ENCODE data around the gene FA2H. TPM values are rescaled to one million over a fixed set of nuclear protein-coding genes. Genes with fewer than 3 reads are reported as not detected.
"Not testable (repeated sequence)": the region's sequence is repeated elsewhere in the genome, so short reads cannot be mapped to it uniquely, and the experiment has no call there.

Gene FA2H
- polyA plus RNA-seq, 4 donors: 6.7 to 17.8 (median 10.6) TPM

GRCh38 chr16:74767749-74768148, 6.9 kb downstream of the FA2H start:
- H3K36me3 ChIP-seq (ENCODE audit: control insufficient read depth in 3 of 3, insufficient read depth in 2 of 3, low read depth in 1 of 3, low read length in 3 of 3): peaks cover 0 to 13% (median 0%) of the 10 kb centered on the region in 3 donors
- H3K9me3 ChIP-seq (ENCODE audit: control insufficient read depth in 2 of 2, insufficient read depth in 1 of 2, low read depth in 1 of 2, low read length in 1 of 2): no peaks in the 10 kb centered on the region
- H3K4me1 ChIP-seq (ENCODE audit: control insufficient read depth in 3 of 3, insufficient read depth in 2 of 3, low read depth in 1 of 3, low read length in 2 of 3): peaks cover 0 to 13% (median 0%) of the 10 kb centered on the region in 3 donors
- H3K27me3 ChIP-seq (ENCODE audit: control insufficient read depth in 3 of 3, insufficient read depth in 3 of 3, low read length in 3 of 3): peaks cover 0 to 5% (median 3%) of the 10 kb centered on the region in 3 donors
- 87 to 95% (median 91%) methylated on average over 7 of the region's 7 CpGs for WGBS, 3 donors
- DNase-seq: no peak
- no peak overlapping the region for H3K27ac ChIP-seq (ENCODE audit: low read depth in 1 of 3, low read length in 2 of 3)
- H3K4me3 ChIP-seq (ENCODE audit: low read depth in 1 of 3, low read length in 3 of 3): no peak overlapping the region
- FAIRE-seq: no peak

GRCh38 chr16:74766729-74767128, 7.9 kb downstream of the FA2H start:
- no peaks in the 10 kb centered on the region for H3K9me3 ChIP-seq (ENCODE audit: control insufficient read depth in 2 of 2, insufficient read depth in 1 of 2, low read depth in 1 of 2, low read length in 1 of 2)
- H3K4me3 ChIP-seq (ENCODE audit: low read depth in 1 of 3, low read length in 3 of 3): no peak overlapping the region
- H3K27ac ChIP-seq (ENCODE audit: low read depth in 1 of 3, low read length in 2 of 3): no peak overlapping the region
- peaks cover 0 to 13% (median 0%) of the 10 kb centered on the region in 3 donors for H3K36me3 ChIP-seq (ENCODE audit: control insufficient read depth in 3 of 3, insufficient read depth in 2 of 3, low read depth in 1 of 3, low read length in 3 of 3)
- 91 to 93% (median 92%) methylated on average over 7 of the region's 7 CpGs for WGBS, 3 donors
- H3K27me3 ChIP-seq (ENCODE audit: control insufficient read depth in 3 of 3, insufficient read depth in 3 of 3, low read length in 3 of 3): peaks cover 0 to 5% (median 3%) of the 10 kb centered on the region in 3 donors
- DNase-seq: no peak
- peaks cover 0 to 13% (median 0%) of the 10 kb centered on the region in 3 donors for H3K4me1 ChIP-seq (ENCODE audit: control insufficient read depth in 3 of 3, insufficient read depth in 2 of 3, low read depth in 1 of 3, low read length in 2 of 3)
- no peak for FAIRE-seq

- H3K27ac ChIP-seq (ENCODE audit: low read depth in 1 of 3, low read length in 2 of 3); H3K4me1 ChIP-seq (ENCODE audit: control insufficient read depth in 3 of 3, insufficient read depth in 2 of 3, low read depth in 1 of 3, low read length in 2 of 3); H3K9me3 ChIP-seq (ENCODE audit: control insufficient read depth in 2 of 2, insufficient read depth in 1 of 2, low read depth in 1 of 2, low read length in 1 of 2); FAIRE-seq; H3K36me3 ChIP-seq (ENCODE audit: control insufficient read depth in 3 of 3, insufficient read depth in 2 of 3, low read depth in 1 of 3, low read length in 3 of 3); H3K4me3 ChIP-seq (ENCODE audit: low read depth in 1 of 3, low read length in 3 of 3); DNase-seq; H3K27me3 ChIP-seq (ENCODE audit: control insufficient read depth in 3 of 3, insufficient read depth in 3 of 3, low read length in 3 of 3): not testable (repeated sequence)
- WGBS, 3 donors: 73 to 83% (median 75%) methylated on average over 3 of the region's 3 CpGs
Measured at GRCh38 chr16:74764184-74764583, 10.4 kb downstream of the FA2H start.

- Histone ChIP-seq H3K27me3 (ENCODE audit: control insufficient read depth in 3 of 3, insufficient read depth in 3 of 3, low read length in 3 of 3) (peaks cover 0 to 3% (median 0%) of the 10 kb centered on the region in 3 donors), H3K36me3 (ENCODE audit: control insufficient read depth in 3 of 3, insufficient read depth in 2 of 3, low read depth in 1 of 3, low read length in 3 of 3) (peaks cover 0 to 3% (median 0%) of the 10 kb centered on the region in 3 donors), H3K4me1 (ENCODE audit: control insufficient read depth in 3 of 3, insufficient read depth in 2 of 3, low read depth in 1 of 3, low read length in 2 of 3) (no peaks in the 10 kb centered on the region), H3K4me3 (ENCODE audit: low read depth in 1 of 3, low read length in 3 of 3) (no peak overlapping the region), H3K9me3 (ENCODE audit: control insufficient read depth in 2 of 2, insufficient read depth in 1 of 2, low read depth in 1 of 2, low read length in 1 of 2) (no peaks in the 10 kb centered on the region), H3K27ac (ENCODE audit: low read depth in 1 of 3, low read length in 2 of 3) (no peak overlapping the region)
- no peak for DNase-seq
- FAIRE-seq: no peak
Measured at GRCh38 chr16:74761665-74762064, 13.0 kb downstream of the FA2H start.

GRCh38 chr16:74760007-74760767, 14.4 kb downstream of the FA2H start:
- FAIRE-seq (no peak), DNase-seq (no peak)
- peaks cover 0 to 4% (median 0%) of the 10 kb centered on the region in 3 donors for H3K36me3 ChIP-seq (ENCODE audit: control insufficient read depth in 3 of 3, insufficient read depth in 2 of 3, low read depth in 1 of 3, low read length in 3 of 3)
- H3K27ac ChIP-seq (ENCODE audit: low read depth in 1 of 3, low read length in 2 of 3): no peak overlapping the region
- H3K9me3 ChIP-seq (ENCODE audit: control insufficient read depth in 2 of 2, insufficient read depth in 1 of 2, low read depth in 1 of 2, low read length in 1 of 2): no peaks in the 10 kb centered on the region
- no peak overlapping the region for H3K4me3 ChIP-seq (ENCODE audit: low read depth in 1 of 3, low read length in 3 of 3)
- H3K27me3 ChIP-seq (ENCODE audit: control insufficient read depth in 3 of 3, insufficient read depth in 3 of 3, low read length in 3 of 3): peaks cover 0 to 3% (median 0%) of the 10 kb centered on the region in 3 donors
- no peaks in the 10 kb centered on the region for H3K4me1 ChIP-seq (ENCODE audit: control insufficient read depth in 3 of 3, insufficient read depth in 2 of 3, low read depth in 1 of 3, low read length in 2 of 3)
- WGBS, 3 donors: 73 to 84% (median 78%) methylated on average over 11 of the region's 11 CpGs

- DNase-seq (no peak), FAIRE-seq (no peak)
- peaks cover 0 to 3% (median 0%) of the 10 kb centered on the region in 3 donors for H3K27me3 ChIP-seq (ENCODE audit: control insufficient read depth in 3 of 3, insufficient read depth in 3 of 3, low read length in 3 of 3)
- H3K36me3 ChIP-seq (ENCODE audit: control insufficient read depth in 3 of 3, insufficient read depth in 2 of 3, low read depth in 1 of 3, low read length in 3 of 3): peaks cover 0 to 4% (median 0%) of the 10 kb centered on the region in 3 donors
- 74 to 90% (median 85%) methylated on average over 3 of the region's 3 CpGs for WGBS, 3 donors
- no peaks in the 10 kb centered on the region for H3K9me3 ChIP-seq (ENCODE audit: control insufficient read depth in 2 of 2, insufficient read depth in 1 of 2, low read depth in 1 of 2, low read length in 1 of 2)
- H3K4me1 ChIP-seq (ENCODE audit: control insufficient read depth in 3 of 3, insufficient read depth in 2 of 3, low read depth in 1 of 3, low read length in 2 of 3): no peaks in the 10 kb centered on the region
- H3K4me3 ChIP-seq (ENCODE audit: low read depth in 1 of 3, low read length in 3 of 3): no peak overlapping the region
- H3K27ac ChIP-seq (ENCODE audit: low read depth in 1 of 3, low read length in 2 of 3): no peak overlapping the region
Measured at GRCh38 chr16:74759564-74759963, 15.1 kb downstream of the FA2H start.

GRCh38 chr16:74758801-74759200, 15.8 kb downstream of the FA2H start:
- DNase-seq (peak in 1 of 2 donors; percentile 46), FAIRE-seq (no peak)
- Histone ChIP-seq H3K27me3 (ENCODE audit: control insufficient read depth in 3 of 3, insufficient read depth in 3 of 3, low read length in 3 of 3) (peaks cover 0 to 3% (median 0%) of the 10 kb centered on the region in 3 donors), H3K27ac (ENCODE audit: low read depth in 1 of 3, low read length in 2 of 3) (no peak overlapping the region), H3K36me3 (ENCODE audit: control insufficient read depth in 3 of 3, insufficient read depth in 2 of 3, low read depth in 1 of 3, low read length in 3 of 3) (peaks cover 0 to 4% (median 0%) of the 10 kb centered on the region in 3 donors), H3K4me3 (ENCODE audit: low read depth in 1 of 3, low read length in 3 of 3) (no peak overlapping the region), H3K4me1 (ENCODE audit: control insufficient read depth in 3 of 3, insufficient read depth in 2 of 3, low read depth in 1 of 3, low read length in 2 of 3) (no peaks in the 10 kb centered on the region), H3K9me3 (ENCODE audit: control insufficient read depth in 2 of 2, insufficient read depth in 1 of 2, low read depth in 1 of 2, low read length in 1 of 2) (no peaks in the 10 kb centered on the region)
- 58 to 77% (median 59%) methylated on average over 4 of the region's 4 CpGs for WGBS, 3 donors

GRCh38 chr16:74757349-74757748, 17.3 kb downstream of the FA2H start:
- FAIRE-seq: no peak
- peaks cover 0 to 3% (median 0%) of the 10 kb centered on the region in 3 donors for H3K27me3 ChIP-seq (ENCODE audit: control insufficient read depth in 3 of 3, insufficient read depth in 3 of 3, low read length in 3 of 3)
- 81 to 86% (median 86%) methylated on average over 4 of the region's 4 CpGs for WGBS, 3 donors

More at GRCh38 chr16:74757349-74757748, 17.3 kb downstream of the FA2H start:
- Histone ChIP-seq H3K9me3 (ENCODE audit: control insufficient read depth in 2 of 2, insufficient read depth in 1 of 2, low read depth in 1 of 2, low read length in 1 of 2) (no peaks in the 10 kb centered on the region), H3K4me3 (ENCODE audit: low read depth in 1 of 3, low read length in 3 of 3) (no peak overlapping the region), H3K36me3 (ENCODE audit: control insufficient read depth in 3 of 3, insufficient read depth in 2 of 3, low read depth in 1 of 3, low read length in 3 of 3) (peaks cover 0 to 10% (median 0%) of the 10 kb centered on the region in 3 donors), H3K27ac (ENCODE audit: low read depth in 1 of 3, low read length in 2 of 3) (no peak overlapping the region), H3K4me1 (ENCODE audit: control insufficient read depth in 3 of 3, insufficient read depth in 2 of 3, low read depth in 1 of 3, low read length in 2 of 3) (no peaks in the 10 kb centered on the region)
- no peak for DNase-seq

All from small intestine (tissue), 7 donors.